Measurements from ENCODE around the gene SIDT1. TPM values are rescaled to one million over a fixed set of nuclear protein-coding genes. Genes with fewer than 3 reads are reported as not detected.
A peak's percentile ranks its signal among the peaks of the same experiment; 100 is the strongest.

The SIDT1 gene
- total RNA-seq, 1 donor, result 15.1 TPM

DNA sequence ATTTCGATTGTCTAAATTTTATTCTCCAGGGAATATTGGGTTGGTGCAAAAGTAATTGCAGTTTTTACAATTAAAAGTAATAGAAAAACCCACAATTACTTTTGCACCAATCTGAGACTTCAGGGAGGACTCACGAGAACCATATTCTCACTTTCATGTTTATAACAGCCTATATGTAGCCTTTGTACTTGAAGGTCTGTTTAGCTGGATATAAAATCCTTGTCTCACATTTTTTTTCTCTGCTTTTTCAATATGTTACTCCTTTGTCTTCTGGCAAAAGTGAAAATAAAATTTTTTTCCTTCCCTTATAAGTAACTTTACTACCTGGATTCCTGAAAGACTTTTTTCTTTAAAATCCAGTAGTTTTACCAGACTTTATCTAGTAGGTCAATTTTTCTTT is 9.2 kb downstream of the SIDT1 start:
- no peak for DNase-seq (ENCODE audit: low read depth in 2 of 3, low spot score in 2 of 3)

DNA sequence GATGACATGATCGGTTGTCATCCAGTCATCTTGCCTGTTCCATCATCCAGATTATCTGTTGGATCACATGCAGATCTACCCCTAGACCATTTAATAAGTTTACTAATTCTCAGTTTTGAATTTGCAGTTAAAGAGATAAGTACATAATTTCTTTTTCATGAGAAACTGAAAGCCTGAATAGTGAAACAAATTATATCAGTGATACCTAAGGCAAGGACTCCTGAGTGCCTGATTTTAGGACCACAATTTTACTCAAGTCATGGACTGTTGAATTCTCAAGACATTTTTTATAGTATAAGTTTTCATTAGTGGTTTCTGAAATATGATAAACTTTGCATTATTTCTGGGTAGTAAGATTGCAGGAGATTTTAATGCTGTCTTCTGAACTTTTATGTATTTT is 13.2 kb downstream of the SIDT1 start:
- DNase-seq (ENCODE audit: low read depth in 2 of 3, low spot score in 2 of 3), result no peak

DNA sequence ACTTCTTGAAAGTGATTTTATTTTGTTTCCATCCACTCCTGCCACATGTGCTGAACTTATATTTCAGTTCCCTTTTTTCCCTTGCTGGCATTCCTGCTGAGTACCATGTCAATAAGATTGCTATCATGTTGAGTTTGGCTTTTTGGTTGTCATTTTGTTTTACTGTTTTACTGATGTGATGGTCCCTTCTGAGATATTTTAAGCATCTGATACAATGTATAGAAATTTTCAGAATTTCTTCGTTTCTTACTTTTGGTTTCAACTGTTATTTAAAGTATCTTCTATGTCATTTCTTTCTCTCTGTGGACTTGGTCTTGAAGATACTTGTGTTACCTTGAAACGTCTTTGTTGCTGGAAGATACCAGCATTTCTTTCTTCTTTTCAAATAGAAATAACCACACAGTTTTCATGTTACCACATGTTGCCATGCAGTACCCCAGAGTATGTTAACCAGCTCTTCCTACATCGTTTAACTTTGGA is 14.1 kb downstream of the SIDT1 start:
- DNase-seq (ENCODE audit: low read depth in 2 of 3, low spot score in 2 of 3), result no peak

DNA sequence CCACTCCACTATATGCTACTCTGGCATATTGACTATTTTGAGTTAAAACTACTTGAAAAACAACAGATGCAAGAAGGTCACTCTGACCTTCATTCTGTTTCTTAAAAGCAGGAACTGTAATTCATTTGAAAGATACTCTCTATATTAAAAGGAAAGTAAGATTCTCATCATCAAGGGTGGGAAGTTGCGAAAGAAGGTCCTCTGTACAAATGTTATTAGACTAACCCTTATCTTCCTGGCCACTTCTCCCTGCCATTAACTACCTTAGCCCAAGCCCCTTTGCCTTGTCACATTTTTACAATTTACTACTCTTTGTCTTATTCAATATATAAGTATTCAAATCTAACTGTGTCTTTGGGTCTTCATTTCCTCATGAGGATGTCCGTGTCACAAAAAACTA is 16.1 kb downstream of the SIDT1 start:
- DNase-seq (ENCODE audit: low read depth in 2 of 3, low spot score in 2 of 3), result no peak

DNA sequence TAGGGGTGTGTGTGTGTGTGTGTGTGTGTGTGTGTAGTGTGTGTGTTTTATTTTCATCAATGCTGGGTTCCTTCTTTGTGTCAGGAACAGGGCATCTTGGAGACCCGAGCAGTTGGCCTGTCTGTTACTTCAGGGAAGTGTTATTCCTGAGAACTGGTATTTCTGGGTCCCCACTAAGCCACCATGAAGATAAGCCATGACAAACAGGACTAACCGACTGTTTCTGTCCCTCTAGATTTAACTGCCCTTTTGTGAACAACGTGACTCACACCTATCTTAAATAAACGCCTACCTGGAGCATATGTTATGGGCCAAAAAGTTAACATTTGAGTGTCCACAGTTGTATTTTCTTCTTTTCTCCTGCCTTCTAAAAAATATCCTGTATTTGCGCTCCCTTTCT is 19.5 kb downstream of the SIDT1 start:
- no peak for DNase-seq (ENCODE audit: low read depth in 2 of 3, low spot score in 2 of 3)

DNA sequence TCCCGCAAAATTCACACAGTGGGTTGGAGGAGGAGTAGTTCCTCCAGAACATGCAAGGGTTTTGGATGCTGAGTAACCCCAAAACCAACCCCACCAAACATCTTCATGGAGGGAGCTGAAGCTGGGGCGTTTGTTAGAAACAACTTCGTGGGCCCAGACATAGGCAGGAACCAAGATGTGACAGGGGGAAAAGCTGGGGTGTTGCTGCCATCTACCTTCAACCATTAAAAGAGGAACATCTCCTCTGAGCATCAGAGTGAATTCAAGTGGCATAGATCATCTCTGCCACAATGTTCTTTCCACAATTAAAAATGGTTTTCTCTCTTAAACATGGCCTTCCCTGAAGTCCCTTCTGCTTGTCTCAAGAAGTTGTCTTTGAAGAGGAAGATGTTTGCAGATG is 20.5 kb downstream of the SIDT1 start:
- DNase-seq (ENCODE audit: low read depth in 2 of 3, low spot score in 2 of 3), result peak in 2 of 3 donors; percentile 59 to 79

DNA sequence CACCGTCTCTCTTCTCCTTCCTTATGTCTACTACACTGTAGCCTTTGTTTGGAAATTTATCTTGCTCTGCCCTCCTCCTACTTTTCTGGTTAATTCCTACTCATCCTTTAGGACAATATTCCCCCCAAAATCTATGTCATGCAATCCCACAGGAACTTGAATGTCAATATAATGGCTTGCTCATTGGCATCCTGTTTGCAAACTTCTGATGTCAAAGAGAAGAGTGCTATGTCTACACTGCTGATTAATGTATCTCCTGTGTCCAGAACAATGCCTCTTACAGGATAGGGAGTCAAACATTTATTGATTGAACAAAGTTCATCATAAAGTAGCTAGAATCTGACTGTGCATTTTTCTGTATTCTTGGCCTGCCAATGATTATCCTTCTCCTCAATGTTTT is 22.8 kb downstream of the SIDT1 start:
- no peak for DNase-seq (ENCODE audit: low read depth in 2 of 3, low spot score in 2 of 3)

DNA sequence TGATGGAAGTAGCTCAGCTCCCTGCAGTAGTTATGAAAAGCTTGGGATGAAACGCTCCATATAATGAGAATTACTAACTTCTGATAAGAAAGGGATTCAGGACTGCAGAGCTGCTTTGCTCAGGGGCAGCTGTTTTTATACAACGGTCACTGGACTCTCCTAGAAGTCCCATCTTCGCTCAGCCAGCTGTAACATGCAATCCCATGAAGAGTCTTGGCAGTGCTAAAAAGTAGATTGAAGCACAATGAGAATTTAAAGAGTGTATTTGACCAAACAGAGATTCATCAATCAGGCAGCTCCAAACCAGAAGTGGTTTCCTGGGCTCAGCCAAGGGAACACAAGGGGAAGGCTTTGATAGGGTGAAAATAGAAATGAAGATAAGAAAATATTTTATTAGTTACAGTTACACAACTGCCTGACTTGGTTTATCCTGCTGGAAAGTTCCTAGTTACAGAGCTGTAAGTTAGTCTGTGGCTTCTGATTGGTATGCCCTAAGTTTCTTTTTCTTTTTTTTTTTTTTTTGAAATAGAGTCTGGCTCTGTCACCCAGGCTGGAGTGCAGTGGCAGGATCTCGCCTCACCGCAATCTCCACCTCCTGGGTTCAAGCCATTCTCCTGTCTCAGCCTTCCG is 24.1 kb downstream of the SIDT1 start:
- DNase-seq (ENCODE audit: low read depth in 2 of 3, low spot score in 2 of 3), result no peak

DNA sequence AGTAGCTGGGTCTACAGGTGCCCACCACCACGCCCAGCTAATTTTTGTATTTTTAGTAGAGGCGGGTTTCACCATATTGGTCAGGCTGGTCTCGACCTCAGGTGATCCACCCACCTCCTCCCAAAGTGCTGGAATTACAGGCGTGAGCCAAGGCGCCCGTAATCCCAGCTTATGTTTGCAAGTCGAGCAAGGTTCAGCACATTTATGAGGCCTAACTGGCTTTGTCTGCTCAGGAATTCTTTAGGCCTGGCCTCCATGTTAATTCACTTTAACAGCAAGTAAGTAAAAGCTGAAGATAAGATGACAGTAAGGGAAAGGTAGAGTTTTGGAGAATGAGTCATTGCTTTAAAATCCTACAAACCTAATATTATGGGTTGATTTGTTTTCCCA is 24.6 kb downstream of the SIDT1 start:
- no peak for DNase-seq (ENCODE audit: low read depth in 2 of 3, low spot score in 2 of 3)

DNA sequence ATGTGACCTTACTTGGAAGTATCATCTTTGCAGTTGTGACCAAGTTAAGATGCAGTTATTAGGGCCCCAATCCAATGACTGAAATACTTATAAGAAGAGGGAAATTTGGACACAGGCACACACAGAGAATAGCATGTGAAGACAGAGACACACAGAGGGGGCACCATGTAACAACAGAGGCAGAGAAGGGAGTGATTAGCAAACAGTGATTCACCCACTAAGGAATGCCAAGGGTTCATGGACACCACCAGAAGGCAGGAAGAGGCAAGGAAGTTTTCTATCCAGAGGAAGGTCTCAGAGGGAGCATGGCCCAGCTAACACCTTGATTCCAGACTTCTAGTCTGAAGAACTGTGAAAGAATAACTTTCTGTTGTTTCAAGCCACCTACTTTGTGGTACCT is 25.0 kb downstream of the SIDT1 start:
- DNase-seq (ENCODE audit: low read depth in 2 of 3, low spot score in 2 of 3), result no peak

DNA sequence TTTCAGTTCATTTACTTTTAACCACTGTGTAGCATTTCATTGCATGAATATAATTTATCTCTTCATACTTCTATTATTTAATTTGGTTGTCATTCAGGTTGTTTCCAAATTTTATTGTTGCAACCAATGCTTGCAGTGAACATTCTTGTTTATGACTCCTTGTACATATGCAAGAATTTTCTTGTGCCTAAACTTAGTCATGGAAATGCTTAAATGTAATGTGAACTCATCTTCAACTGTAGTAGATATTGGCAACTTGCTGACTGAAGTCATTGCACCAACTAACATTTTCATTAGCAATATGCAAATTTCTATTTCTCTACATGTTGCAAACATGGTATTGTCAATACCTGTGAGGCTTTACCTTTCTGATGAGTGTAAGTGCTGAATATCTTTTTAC is 26.7 kb downstream of the SIDT1 start:
- no peak for DNase-seq (ENCODE audit: low read depth in 2 of 3, low spot score in 2 of 3)

DNA sequence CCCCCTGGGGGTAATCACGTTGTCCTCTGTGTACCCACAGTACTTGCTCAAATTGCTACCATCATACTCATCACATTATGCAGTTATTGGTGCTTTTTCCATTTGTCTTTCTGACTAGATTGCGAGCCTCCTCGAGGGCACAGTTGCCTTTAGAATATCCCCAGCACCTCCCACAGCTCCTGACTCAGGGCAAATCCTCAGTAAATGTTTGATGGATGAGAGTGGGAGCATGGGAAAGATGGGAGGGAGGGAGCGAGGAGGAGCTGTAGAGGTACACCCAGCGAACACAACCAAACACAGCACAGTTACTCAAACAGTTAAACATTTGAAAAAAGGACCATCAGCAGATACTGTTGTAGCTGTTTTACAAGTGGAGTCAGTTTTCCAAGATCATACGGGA is 27.9 kb downstream of the SIDT1 start:
- no peak for DNase-seq (ENCODE audit: low read depth in 2 of 3, low spot score in 2 of 3)

DNA sequence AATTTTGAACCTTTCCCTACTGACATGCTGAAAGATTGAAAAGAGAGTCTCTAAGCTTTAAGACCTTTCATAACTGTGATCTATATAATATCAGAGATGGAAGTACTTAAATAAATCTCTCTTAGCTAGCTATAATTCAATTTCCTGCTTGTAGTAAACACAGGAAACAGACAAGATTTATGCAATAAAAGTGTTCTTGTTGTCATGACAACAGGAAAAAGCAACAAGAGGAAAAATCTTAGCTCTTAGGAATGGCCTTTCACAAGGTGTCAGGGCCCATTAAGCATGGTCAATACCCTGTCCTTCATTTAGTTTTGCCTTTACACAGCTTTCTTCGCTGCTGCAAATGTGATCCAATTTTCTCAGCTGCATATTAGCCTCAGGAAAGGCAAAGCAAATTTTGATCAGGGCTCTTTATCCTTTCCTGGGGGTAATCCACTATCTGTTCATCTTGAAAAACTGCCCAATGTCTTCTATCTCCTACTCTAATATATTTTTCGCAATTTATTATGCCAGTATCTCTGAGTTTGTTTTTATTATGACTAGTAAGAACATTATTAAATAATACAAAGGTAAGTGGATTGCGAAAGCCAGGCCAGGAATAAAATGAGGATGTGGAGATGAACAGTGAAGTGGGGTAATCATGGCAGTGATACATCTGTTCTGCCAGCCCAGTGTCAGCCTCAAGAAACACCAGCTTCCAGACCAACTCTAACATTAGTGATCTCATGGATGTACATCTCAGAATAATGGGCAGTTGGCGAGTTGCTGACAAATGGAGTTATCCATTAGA is 28.7 kb downstream of the SIDT1 start:
- peak in 1 of 3 donors; percentile 32 for DNase-seq (ENCODE audit: low read depth in 2 of 3, low spot score in 2 of 3)

DNA sequence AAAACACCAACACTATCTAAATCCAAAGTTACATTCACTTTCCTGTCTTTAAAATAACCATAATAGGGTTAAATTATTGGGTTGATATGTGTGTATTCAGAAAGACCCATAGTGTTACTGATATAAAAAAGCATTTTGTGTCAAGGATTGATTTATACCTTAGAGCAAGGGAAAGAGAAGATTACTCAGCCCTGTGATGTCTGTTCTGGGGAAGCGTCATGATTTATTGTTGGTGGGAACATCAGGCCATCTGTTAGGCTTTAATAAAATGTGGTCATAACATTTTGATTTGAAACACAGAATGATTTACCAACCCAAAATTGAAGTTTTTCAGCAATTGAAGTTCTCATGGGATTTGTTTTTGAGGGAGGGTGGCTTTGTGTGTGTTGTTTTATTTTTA is 33.2 kb downstream of the SIDT1 start:
- no peak for DNase-seq (ENCODE audit: low read depth in 2 of 3, low spot score in 2 of 3)

DNA sequence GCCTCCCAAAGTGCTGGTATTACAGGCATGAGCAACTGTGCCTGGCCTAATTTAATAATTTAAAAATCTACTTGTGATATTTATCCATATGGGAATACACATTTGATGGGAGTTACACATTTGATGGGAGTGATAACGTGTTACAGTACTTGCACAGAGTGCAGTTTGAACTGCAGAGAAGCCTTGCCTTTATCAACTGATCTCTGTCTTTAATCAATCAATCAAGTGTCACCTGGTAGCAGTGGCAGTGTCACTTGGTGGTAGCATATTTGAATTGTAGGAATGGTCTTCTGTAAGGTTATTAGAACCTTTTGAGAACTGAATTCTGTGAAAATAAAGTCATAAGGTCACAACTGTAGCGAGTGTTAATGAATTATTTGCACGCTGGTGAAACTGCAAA is 37.8 kb downstream of the SIDT1 start:
- DNase-seq (ENCODE audit: low read depth in 2 of 3, low spot score in 2 of 3), result no peak

DNA sequence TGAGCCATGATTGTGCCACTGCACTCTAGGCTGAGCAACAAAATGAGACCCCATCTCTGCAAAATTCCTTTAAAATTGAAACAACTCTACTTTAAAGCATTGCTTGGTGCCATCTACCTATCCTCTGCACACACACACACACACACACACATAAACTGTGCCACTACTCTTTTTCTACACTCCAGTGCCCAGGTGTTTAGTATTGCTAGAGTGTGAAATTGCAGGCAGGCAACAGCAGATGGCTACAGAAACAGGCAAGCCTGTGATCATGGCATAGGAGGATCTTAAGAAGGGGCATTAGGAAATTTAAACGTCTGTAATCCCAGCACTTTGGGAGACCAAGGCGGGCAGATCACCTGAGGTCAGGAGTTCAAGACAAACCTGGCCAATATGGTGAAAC is 39.0 kb downstream of the SIDT1 start:
- DNase-seq (ENCODE audit: low read depth in 2 of 3, low spot score in 2 of 3), result no peak

DNA sequence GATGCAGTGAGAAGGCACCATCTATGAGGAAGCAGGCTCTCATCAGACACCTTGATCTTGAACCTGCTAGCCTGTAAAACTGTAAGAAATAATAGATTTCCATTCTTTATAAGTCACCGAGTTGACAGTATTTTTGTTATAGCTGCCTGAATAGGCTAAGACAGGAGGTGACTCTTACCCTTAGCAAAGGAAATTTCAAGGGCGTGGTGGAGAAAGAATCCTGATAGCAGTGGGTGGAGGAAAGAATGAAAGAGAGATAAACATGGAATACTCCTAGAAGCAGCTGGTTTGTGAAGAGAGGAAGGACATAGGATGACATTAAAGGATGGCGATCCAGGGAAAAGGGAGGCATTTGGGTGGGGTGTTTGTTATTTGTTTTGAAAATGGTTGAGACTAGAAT is 41.4 kb downstream of the SIDT1 start:
- no peak for DNase-seq (ENCODE audit: low read depth in 2 of 3, low spot score in 2 of 3)

DNA sequence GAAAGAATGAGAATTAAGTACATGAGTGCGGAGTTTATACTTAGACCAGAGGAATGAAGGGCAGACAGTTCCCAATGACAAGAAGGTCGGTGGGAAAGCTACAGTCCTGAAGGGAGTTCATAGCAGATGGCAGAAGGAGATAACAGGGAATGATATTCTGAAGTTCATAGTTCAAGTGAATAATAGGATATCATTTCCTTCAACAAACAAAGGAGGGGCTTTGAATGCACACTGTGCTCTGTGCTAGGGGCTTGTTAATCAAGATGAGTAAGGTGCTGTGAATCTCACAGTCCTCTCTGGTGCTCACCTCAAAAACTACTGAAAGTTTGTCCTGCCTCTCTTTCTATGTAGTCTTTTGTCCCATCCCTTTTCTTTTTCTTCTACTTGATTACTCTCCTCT is 41.9 kb downstream of the SIDT1 start:
- DNase-seq (ENCODE audit: low read depth in 2 of 3, low spot score in 2 of 3), result no peak

DNA sequence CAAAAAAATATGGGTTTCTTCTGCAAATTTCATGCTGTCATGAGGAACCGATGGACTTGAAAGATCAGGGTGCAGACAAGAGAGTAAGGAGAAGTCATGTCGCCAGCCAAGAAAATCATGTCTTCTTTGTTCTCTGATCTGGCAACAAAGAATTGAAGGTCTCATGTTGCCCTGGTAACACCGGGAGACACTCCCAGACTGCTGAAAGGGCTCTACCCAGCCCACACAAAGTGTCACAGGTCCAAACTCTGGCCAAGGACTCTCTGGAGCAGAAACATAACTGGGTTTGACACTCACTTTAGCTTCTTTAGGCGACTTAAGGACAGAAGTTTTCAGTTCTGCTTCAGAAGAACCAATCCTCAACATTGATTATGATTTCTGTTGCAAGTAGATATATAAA is 42.9 kb downstream of the SIDT1 start:
- DNase-seq (ENCODE audit: low read depth in 2 of 3, low spot score in 2 of 3), result no peak

DNA sequence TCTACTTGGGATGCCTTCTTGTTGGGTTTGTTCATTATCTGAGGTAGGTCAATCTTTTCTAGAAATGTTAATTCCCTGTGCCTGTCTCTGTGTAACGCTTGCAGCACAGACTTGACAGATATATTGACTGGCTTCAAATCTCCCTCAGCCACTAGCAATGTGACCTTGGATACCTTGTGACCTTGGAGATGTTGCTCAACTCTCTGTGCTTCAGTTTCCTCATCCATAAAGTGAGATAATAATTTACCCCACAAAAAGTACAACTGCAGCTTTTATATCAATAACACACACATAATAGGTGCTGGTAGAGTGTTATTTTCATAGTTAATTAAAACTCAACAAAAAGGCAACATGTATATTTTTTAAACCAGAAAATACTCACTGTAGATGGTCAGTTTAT is 52.9 kb downstream of the SIDT1 start:
- no peak for DNase-seq (ENCODE audit: low read depth in 2 of 3, low spot score in 2 of 3)

DNA sequence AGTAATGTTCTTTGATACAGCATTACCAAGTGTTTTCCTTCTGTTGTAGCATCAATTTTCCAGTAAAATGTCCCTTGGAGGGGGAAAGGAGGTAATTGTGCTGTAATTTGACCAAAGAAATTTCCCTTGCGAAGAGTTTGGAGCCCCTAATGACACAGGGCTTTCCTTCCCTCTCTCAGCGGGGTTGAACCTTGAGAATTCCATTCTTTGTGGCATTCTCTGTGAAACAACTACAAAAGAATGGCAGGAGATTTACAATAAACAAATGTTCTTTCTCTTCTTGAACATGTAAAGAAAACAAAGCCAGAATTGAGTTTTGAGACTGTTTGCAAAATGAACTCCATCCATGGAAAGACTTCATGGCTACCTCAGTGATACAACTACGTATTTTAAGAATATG is 53.4 kb downstream of the SIDT1 start:
- no peak for DNase-seq (ENCODE audit: low read depth in 2 of 3, low spot score in 2 of 3)

DNA sequence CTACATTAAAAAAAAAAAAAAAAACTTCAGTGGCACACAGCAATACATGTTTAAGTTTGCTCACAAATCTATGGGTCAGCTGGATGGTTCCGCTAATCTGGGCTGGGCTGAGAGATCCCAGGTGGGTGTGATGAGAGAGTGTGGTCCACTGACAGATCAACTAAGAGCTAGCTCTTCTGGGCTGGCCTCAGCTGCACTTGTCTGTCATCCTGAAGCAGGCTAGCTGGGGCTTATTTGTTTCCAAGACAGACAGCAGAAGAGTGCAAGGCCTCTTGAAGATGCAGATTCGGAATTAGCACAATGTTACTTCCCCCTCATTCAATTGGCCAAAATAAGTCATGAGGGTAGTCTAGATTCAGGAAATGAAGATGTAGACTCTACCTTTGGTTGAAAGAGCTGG is 56.5 kb downstream of the SIDT1 start:
- DNase-seq (ENCODE audit: low read depth in 2 of 3, low spot score in 2 of 3), result no peak

DNA sequence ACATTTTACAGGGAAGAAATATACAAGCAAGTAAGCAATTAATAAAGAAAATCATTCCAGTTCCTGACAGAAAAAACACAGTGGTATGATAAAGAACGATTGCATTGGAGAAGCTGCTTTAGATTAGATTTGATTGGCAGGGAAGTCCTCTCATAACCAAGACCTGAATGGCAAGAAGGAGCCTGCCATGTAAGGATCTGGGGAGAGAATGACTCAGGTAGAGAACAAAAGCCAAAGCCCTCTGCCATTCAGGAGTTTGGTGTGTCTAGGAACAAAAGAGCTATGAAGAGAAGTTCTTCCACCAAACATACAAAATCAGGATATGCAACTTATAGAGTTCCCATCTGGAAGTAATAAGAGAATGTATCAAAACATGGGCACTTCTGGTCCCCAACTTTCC is 57.6 kb downstream of the SIDT1 start:
- DNase-seq (ENCODE audit: low read depth in 2 of 3, low spot score in 2 of 3), result no peak

All from hematopoietic multipotent progenitor cell (in vitro differentiated cells).